ENCODE measurements around the gene ULK2. TPM values are rescaled to one million over a fixed set of nuclear protein-coding genes. Genes with fewer than 3 reads are reported as not detected.

The ULK2 gene
- polyA plus RNA-seq, 1 of the 3 experiments (the other 2 are of a cell fraction), result 18.0 TPM

DNA sequence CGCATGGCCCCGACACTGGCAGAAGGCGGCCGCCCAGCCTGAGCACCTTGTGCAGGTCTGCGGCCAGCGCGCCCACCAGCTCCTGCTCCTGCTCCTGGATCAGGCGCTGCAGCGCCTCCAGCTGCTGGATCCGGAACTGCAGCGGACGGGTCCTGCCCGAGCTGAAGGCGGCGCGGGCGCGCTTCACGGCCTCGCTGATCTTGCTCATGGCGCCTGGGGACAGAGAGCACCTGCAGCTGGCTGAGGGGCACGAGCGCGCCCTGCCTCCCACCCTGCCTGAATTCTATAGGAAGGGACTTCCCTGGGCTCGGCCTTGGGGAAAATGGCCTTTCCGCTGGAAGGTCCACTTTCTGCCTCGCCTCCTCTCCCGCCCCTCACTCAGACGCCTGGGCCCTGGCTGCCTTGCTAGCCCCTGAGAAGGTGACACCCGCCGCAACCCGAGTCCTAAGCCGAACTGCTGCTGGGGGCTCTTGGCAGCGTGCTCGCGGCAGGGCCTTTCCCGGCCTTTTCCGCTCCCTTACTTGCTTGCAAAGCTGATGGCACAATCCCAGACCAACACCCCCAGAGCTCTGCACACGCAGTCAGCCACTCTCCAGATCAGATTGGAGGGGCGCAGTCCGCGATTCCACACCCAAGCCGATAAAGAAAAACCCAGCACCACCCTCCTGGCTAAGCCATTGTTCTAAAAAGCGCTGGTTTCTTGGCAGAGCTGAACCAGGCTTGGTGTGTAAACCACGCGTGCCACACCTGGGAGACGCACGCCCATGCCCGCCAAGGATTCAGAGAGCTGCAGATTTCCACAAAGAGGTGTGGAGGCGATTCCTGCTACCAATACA is 122.6 kb downstream of the ULK2 start:
- H3K4me3 ChIP-seq (ENCODE audit: low read depth in 2 of 2, low read length in 1 of 2), result peak overlapping the region in 1 of 2 experiments; percentile 47; a peak in 3 of 4 replicates
- TF ChIP-seq GABPA (IDR thresholded peaks at IDR 0.05; ENCODE audit: low read depth), result no peak
- peak; percentile 24; the same call in 1 of the 2 replicates for TF ChIP-seq RCOR1 (IDR thresholded peaks at IDR 0.05; ENCODE audit: low read length)
- TF ChIP-seq RXRA (IDR thresholded peaks at IDR 0.05; ENCODE audit: borderline replicate concordance, low read depth), result no peak
- no peak for TF ChIP-seq MXI1 (IDR thresholded peaks at IDR 0.05; ENCODE audit: low read depth, low read length)
- TF ChIP-seq ELF1 (IDR thresholded peaks at IDR 0.05), result no peak
- TF ChIP-seq YY1 (IDR thresholded peaks at IDR 0.05; ENCODE audit: low read depth), result 0 out of 2 replicates have a peak, but pooled peaks have one; percentile 20
- TF ChIP-seq, protein P1, sequence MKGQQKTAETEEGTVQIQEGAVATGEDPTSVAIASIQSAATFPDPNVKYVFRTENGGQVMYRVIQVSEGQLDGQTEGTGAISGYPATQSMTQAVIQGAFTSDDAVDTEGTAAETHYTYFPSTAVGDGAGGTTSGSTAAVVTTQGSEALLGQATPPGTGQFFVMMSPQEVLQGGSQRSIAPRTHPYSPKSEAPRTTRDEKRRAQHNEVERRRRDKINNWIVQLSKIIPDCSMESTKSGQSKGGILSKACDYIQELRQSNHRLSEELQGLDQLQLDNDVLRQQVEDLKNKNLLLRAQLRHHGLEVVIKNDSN (IDR thresholded peaks at IDR 0.05; ENCODE audit: borderline replicate concordance, low read depth), result no peak
- TF ChIP-seq JUND (IDR thresholded peaks at IDR 0.05), result no peak
- 0 out of 2 replicates have a peak, but pooled peaks have one; percentile 55 for TF ChIP-seq POLR2AphosphoS5 (IDR thresholded peaks at IDR 0.05; ENCODE audit: low read depth, low read length)
- peak; percentile 54; the same call in 1 of the 2 replicates for TF ChIP-seq TAF1 (IDR thresholded peaks at IDR 0.05; ENCODE audit: borderline replicate concordance, low read depth, low read length)
- peak; percentile 65 for TF ChIP-seq RAD21 (IDR thresholded peaks at IDR 0.05; ENCODE audit: low read length)
- peak; percentile 34; the same call in 1 of the 2 replicates for TF ChIP-seq SMC3 (IDR thresholded peaks at IDR 0.05; ENCODE audit: low read depth, low read length)
- no peak for TF ChIP-seq TCF12 (IDR thresholded peaks at IDR 0.05)
- no peak for TF ChIP-seq FOXM1 (IDR thresholded peaks at IDR 0.05; ENCODE audit: low read depth)
- TF ChIP-seq FOSL2 (IDR thresholded peaks at IDR 0.05; ENCODE audit: borderline replicate concordance, low read depth), result no peak
- TF ChIP-seq, protein P2, sequence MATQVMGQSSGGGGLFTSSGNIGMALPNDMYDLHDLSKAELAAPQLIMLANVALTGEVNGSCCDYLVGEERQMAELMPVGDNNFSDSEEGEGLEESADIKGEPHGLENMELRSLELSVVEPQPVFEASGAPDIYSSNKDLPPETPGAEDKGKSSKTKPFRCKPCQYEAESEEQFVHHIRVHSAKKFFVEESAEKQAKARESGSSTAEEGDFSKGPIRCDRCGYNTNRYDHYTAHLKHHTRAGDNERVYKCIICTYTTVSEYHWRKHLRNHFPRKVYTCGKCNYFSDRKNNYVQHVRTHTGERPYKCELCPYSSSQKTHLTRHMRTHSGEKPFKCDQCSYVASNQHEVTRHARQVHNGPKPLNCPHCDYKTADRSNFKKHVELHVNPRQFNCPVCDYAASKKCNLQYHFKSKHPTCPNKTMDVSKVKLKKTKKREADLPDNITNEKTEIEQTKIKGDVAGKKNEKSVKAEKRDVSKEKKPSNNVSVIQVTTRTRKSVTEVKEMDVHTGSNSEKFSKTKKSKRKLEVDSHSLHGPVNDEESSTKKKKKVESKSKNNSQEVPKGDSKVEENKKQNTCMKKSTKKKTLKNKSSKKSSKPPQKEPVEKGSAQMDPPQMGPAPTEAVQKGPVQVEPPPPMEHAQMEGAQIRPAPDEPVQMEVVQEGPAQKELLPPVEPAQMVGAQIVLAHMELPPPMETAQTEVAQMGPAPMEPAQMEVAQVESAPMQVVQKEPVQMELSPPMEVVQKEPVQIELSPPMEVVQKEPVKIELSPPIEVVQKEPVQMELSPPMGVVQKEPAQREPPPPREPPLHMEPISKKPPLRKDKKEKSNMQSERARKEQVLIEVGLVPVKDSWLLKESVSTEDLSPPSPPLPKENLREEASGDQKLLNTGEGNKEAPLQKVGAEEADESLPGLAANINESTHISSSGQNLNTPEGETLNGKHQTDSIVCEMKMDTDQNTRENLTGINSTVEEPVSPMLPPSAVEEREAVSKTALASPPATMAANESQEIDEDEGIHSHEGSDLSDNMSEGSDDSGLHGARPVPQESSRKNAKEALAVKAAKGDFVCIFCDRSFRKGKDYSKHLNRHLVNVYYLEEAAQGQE (IDR thresholded peaks at IDR 0.05; ENCODE audit: low read depth, low read length), result no peak
- TF ChIP-seq, protein P3, sequence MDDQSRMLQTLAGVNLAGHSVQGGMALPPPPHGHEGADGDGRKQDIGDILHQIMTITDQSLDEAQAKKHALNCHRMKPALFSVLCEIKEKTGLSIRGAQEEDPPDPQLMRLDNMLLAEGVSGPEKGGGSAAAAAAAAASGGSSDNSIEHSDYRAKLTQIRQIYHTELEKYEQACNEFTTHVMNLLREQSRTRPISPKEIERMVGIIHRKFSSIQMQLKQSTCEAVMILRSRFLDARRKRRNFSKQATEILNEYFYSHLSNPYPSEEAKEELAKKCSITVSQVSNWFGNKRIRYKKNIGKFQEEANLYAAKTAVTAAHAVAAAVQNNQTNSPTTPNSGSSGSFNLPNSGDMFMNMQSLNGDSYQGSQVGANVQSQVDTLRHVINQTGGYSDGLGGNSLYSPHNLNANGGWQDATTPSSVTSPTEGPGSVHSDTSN (IDR thresholded peaks at IDR 0.05), result no peak
- TF ChIP-seq, protein P4, sequence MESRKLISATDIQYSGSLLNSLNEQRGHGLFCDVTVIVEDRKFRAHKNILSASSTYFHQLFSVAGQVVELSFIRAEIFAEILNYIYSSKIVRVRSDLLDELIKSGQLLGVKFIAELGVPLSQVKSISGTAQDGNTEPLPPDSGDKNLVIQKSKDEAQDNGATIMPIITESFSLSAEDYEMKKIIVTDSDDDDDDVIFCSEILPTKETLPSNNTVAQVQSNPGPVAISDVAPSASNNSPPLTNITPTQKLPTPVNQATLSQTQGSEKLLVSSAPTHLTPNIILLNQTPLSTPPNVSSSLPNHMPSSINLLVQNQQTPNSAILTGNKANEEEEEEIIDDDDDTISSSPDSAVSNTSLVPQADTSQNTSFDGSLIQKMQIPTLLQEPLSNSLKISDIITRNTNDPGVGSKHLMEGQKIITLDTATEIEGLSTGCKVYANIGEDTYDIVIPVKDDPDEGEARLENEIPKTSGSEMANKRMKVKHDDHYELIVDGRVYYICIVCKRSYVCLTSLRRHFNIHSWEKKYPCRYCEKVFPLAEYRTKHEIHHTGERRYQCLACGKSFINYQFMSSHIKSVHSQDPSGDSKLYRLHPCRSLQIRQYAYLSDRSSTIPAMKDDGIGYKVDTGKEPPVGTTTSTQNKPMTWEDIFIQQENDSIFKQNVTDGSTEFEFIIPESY (IDR thresholded peaks at IDR 0.05; ENCODE audit: borderline replicate concordance, low read depth), result no peak
- TF ChIP-seq, protein P5, sequence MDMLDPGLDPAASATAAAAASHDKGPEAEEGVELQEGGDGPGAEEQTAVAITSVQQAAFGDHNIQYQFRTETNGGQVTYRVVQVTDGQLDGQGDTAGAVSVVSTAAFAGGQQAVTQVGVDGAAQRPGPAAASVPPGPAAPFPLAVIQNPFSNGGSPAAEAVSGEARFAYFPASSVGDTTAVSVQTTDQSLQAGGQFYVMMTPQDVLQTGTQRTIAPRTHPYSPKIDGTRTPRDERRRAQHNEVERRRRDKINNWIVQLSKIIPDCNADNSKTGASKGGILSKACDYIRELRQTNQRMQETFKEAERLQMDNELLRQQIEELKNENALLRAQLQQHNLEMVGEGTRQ (IDR thresholded peaks at IDR 0.05; ENCODE audit: borderline replicate concordance, low read depth, low read length), result no peak
- TF ChIP-seq NRF1 (IDR thresholded peaks at IDR 0.05; ENCODE audit: low read depth, low read length), result peak; percentile 3; the same call in 1 of the 2 replicates
- TF ChIP-seq EZH2phosphoT487 (IDR thresholded peaks at IDR 0.05; ENCODE audit: borderline replicate concordance, low read depth), result no peak
- no peak for TF ChIP-seq NFIC (IDR thresholded peaks at IDR 0.05; ENCODE audit: borderline replicate concordance)
- TF ChIP-seq, protein P6, sequence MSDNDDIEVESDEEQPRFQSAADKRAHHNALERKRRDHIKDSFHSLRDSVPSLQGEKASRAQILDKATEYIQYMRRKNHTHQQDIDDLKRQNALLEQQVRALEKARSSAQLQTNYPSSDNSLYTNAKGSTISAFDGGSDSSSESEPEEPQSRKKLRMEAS (IDR thresholded peaks at IDR 0.05; ENCODE audit: low read depth), result peak; percentile 71
- TF ChIP-seq SIN3A (IDR thresholded peaks at IDR 0.05; ENCODE audit: borderline replicate concordance, low read depth, low read length), result 0 out of 2 replicates have a peak, but pooled peaks have one; percentile 21

More for the DNA sequence above, 122.6 kb downstream of the ULK2 start:
- Histone ChIP-seq H3K9me3 (no peaks in the 10 kb centered on the region), H3F3A (replicated peaks; ENCODE audit: insufficient read depth) (no peaks in the 10 kb centered on the region), H3K4me2 (peak overlapping the region; percentile 76), H3K9ac (no peak overlapping the region), H4K20me1 (ENCODE audit: insufficient read depth) (no peaks in the 10 kb centered on the region), H3K79me2 (ENCODE audit: insufficient read depth) (no peaks in the 10 kb centered on the region), H3K27ac (ENCODE audit: low read depth in 2 of 2, low read length in 1 of 2) (no peak overlapping the region; a peak in 1 of 4 replicates), H3K27me3 (ENCODE audit: insufficient read depth) (no peaks in the 10 kb centered on the region), H2AFZ (ENCODE audit: low read depth) (no peak overlapping the region), H3K9me2 (no peaks in the 10 kb centered on the region), H3K36me3 (replicated peaks in 1 of 2; ENCODE audit: control insufficient read depth in 1 of 2, insufficient read depth in 2 of 2, low read length in 1 of 2) (no peaks in the 10 kb centered on the region), H3K4me1 (ENCODE audit: control insufficient read depth in 1 of 2, insufficient read depth in 2 of 2, low read depth in 1 of 2, low read length in 1 of 2) (peaks cover 0 to 6% of the 10 kb centered on the region in 2 experiments; a peak in 1 of 4 replicates)
- peak; percentile 95 for DNase-seq
- 67% methylated on average over 28 of the region's 50 CpGs for WGBS (ENCODE audit: low lambda C conversion rate)
- ChIA-PET POLR2A (interaction anchor here (0.5 to 1.0 kb wide), 7 partner anchors 17 to 166 kb away, joined by 3 to 5 read pairs (median 4); partner anchors contain the start of gene ALDH3A2), CTCF (interaction anchor here (0.6 to 5.9 kb wide), 44 partner anchors 9 to 417 kb away, joined by 3 to 55 read pairs (median 4); partner anchors contain the start of genes ALDH3A2, SLC47A1 and SLC47A2)

Data from SK-N-SH (cell line).